Stimulated activated CD8-positive, alpha-beta memory T cell treated with anti-CD3 and anti-CD28 coated beads, Interleukin-15, amount 100 ng/mL, for 48 hours (primary cell): ENCODE results near the gene TNFRSF14.
A peak's percentile ranks its signal among the peaks of the same experiment; 100 is the strongest.
"Not testable (repeated sequence)": the region's sequence is repeated elsewhere in the genome, so short reads cannot be mapped to it uniquely, and the experiment has no call there.

Experiments
- DNase-seq, 2 donors: peaks; one replicate each; pipeline ENCODE4 v3.0.0-alpha.2; 2020; ENCODE audit warnings: low read depth in 2 of 2

The TNFRSF14 gene

GRCh38 chr1:2538376-2538775 lies 17.8 kb upstream of the TNFRSF14 start:
- no peak for DNase-seq

GRCh38 chr1:2538872-2539271 lies 17.3 kb upstream of the TNFRSF14 start:
- DNase-seq = no peak

- DNase-seq = no peak
Observed at GRCh38 chr1:2539312-2539907, 16.8 kb upstream of the TNFRSF14 start.

- DNase-seq = no peak
Observed at GRCh38 chr1:2540816-2541492, 15.2 kb upstream of the TNFRSF14 start.

- no peak for DNase-seq
Observed at GRCh38 chr1:2541619-2542245, 14.4 kb upstream of the TNFRSF14 start.

GRCh38 chr1:2542246-2542915 lies 13.8 kb upstream of the TNFRSF14 start:
- no peak for DNase-seq

- DNase-seq = no peak
Observed at GRCh38 chr1:2543543-2544092, 12.6 kb upstream of the TNFRSF14 start.

GRCh38 chr1:2544093-2544874 lies 11.9 kb upstream of the TNFRSF14 start:
- DNase-seq = no peak

GRCh38 chr1:2544875-2545640 lies 11.1 kb upstream of the TNFRSF14 start:
- no peak for DNase-seq

GRCh38 chr1:2545754-2546514 lies 10.2 kb upstream of the TNFRSF14 start:
- peak; percentile 80 to 82 for DNase-seq

GRCh38 chr1:2546515-2547209 lies 9.5 kb upstream of the TNFRSF14 start:
- DNase-seq = peak; percentile 77 to 83

- DNase-seq = peak; percentile 59 to 63
Observed at GRCh38 chr1:2547210-2548067, 8.7 kb upstream of the TNFRSF14 start.

GRCh38 chr1:2548068-2548589 lies 8.0 kb upstream of the TNFRSF14 start:
- peak; percentile 77 for DNase-seq

GRCh38 chr1:2549367-2550029 lies 6.7 kb upstream of the TNFRSF14 start:
- DNase-seq = not testable (repeated sequence)

- DNase-seq = not testable (repeated sequence)
Observed at GRCh38 chr1:2550309-2550861, 5.8 kb upstream of the TNFRSF14 start.

GRCh38 chr1:2551544-2551943 lies 4.6 kb upstream of the TNFRSF14 start:
- not testable (repeated sequence) for DNase-seq

GRCh38 chr1:2552189-2552588 lies 4.0 kb upstream of the TNFRSF14 start:
- DNase-seq = no peak
